Measurements from ENCODE around the gene LRTM1.

DNA sequence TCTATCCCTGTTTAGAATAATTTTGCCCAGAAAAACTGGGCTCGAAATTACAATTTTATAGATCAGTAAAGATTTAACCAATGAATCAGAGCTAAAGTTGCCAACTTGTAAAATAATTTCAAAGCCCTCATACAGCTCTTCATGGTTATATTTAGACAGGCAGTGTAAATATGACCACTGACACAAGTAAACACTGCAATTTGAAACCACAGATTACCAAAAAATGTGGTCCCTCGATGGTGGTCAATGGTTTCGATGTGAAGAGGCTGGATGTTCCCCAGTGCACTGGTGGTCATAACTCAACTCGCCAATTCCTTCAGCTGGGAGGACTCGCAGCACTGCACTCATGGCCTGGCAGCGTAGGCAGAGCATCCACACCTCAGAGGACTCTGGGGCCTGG, 28.6 kb downstream of the LRTM1 start:
- TF ChIP-seq POLR2A (IDR thresholded peaks at IDR 0.05): no peak
- TF ChIP-seq, protein P1, sequence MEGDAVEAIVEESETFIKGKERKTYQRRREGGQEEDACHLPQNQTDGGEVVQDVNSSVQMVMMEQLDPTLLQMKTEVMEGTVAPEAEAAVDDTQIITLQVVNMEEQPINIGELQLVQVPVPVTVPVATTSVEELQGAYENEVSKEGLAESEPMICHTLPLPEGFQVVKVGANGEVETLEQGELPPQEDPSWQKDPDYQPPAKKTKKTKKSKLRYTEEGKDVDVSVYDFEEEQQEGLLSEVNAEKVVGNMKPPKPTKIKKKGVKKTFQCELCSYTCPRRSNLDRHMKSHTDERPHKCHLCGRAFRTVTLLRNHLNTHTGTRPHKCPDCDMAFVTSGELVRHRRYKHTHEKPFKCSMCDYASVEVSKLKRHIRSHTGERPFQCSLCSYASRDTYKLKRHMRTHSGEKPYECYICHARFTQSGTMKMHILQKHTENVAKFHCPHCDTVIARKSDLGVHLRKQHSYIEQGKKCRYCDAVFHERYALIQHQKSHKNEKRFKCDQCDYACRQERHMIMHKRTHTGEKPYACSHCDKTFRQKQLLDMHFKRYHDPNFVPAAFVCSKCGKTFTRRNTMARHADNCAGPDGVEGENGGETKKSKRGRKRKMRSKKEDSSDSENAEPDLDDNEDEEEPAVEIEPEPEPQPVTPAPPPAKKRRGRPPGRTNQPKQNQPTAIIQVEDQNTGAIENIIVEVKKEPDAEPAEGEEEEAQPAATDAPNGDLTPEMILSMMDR (IDR thresholded peaks at IDR 0.05): no peak
